CD4-positive, alpha-beta T cell treated with Interleukin-4 for 4 hours (primary cell): Measurements from ENCODE around the gene NTN1.

ENCODE experiments used
- DNase-seq: peaks from one replicate; pipeline ENCODE4 v3.0.0-alpha.2; 2020

NTN1 gene

GRCh38 chr17:9038380-9038779 lies 17.1 kb downstream of the NTN1 start:
- DNase-seq, result no peak

GRCh38 chr17:9044772-9045463 lies 23.6 kb downstream of the NTN1 start:
- no peak for DNase-seq

- no peak for DNase-seq
Observed at GRCh38 chr17:9050801-9051401, 29.6 kb downstream of the NTN1 start.

GRCh38 chr17:9051561-9051960 lies 30.3 kb downstream of the NTN1 start:
- no peak for DNase-seq

- no peak for DNase-seq
Observed at GRCh38 chr17:9052921-9053320, 31.6 kb downstream of the NTN1 start.

- DNase-seq, result no peak
Observed at GRCh38 chr17:9053406-9053805, 32.1 kb downstream of the NTN1 start.

GRCh38 chr17:9054126-9054975 lies 33.0 kb downstream of the NTN1 start:
- no peak for DNase-seq

- DNase-seq, result no peak
Observed at GRCh38 chr17:9055281-9055680, 34.0 kb downstream of the NTN1 start.

- DNase-seq, result no peak
Observed at GRCh38 chr17:9056566-9056965, 35.3 kb downstream of the NTN1 start.

- DNase-seq, result no peak
Observed at GRCh38 chr17:9057310-9057709, 36.0 kb downstream of the NTN1 start.

GRCh38 chr17:9062399-9062902 lies 41.1 kb downstream of the NTN1 start:
- DNase-seq, result no peak

GRCh38 chr17:9064311-9064834 lies 43.1 kb downstream of the NTN1 start:
- no peak for DNase-seq

GRCh38 chr17:9071016-9071415 lies 49.7 kb downstream of the NTN1 start:
- no peak for DNase-seq

- no peak for DNase-seq
Observed at GRCh38 chr17:9071811-9072498, 50.6 kb downstream of the NTN1 start.

- no peak for DNase-seq
Observed at GRCh38 chr17:9072696-9073339, 51.5 kb downstream of the NTN1 start.

GRCh38 chr17:9074131-9074530 lies 52.8 kb downstream of the NTN1 start:
- no peak for DNase-seq

GRCh38 chr17:9079461-9080103 lies 58.3 kb downstream of the NTN1 start:
- DNase-seq, result no peak

- no peak for DNase-seq
Observed at GRCh38 chr17:9080296-9080914, 59.1 kb downstream of the NTN1 start.

- DNase-seq, result no peak
Observed at GRCh38 chr17:9080983-9081382, 59.7 kb downstream of the NTN1 start.

GRCh38 chr17:9086577-9086976 lies 65.3 kb downstream of the NTN1 start:
- no peak for DNase-seq

- no peak for DNase-seq
Observed at GRCh38 chr17:9087921-9088320, 66.6 kb downstream of the NTN1 start.
